Stimulated activated CD8-positive, alpha-beta memory T cell treated with anti-CD3 and anti-CD28 coated beads, Interleukin-15, amount 100 ng/mL, for 4 hours (primary cell): ENCODE data around the gene TXNDC17.
"Not testable (repeated sequence)": the region's sequence is repeated elsewhere in the genome, so short reads cannot be mapped to it uniquely, and the experiment has no call there.

Experiments
- DNase-seq, 2 donors: peaks; one replicate each; pipeline ENCODE4 v3.0.0-alpha.2; 2020; ENCODE audit warnings: low read depth in 2 of 2

The TXNDC17 gene

DNA sequence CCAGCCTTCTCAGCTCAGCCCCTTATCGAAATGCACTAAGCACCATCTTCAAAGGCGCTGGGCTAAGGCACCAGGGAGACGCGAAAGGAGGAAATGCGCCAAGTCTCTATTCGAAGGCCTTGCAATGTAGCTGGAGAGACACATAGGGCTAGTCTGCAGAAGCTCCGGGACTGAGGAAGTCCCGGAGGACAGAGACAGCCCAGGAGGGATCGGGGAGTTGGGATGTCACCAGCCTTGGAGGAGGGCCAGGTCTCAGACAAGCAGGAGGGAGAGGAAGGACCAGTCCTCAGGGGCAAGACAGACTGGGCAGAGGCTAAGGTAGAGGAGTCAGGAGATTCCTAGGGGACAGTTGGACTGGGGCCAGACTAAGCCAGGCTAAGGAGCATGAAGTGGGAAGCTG is 19.2 kb downstream of the TXNDC17 start:
- DNase-seq = no peak

DNA sequence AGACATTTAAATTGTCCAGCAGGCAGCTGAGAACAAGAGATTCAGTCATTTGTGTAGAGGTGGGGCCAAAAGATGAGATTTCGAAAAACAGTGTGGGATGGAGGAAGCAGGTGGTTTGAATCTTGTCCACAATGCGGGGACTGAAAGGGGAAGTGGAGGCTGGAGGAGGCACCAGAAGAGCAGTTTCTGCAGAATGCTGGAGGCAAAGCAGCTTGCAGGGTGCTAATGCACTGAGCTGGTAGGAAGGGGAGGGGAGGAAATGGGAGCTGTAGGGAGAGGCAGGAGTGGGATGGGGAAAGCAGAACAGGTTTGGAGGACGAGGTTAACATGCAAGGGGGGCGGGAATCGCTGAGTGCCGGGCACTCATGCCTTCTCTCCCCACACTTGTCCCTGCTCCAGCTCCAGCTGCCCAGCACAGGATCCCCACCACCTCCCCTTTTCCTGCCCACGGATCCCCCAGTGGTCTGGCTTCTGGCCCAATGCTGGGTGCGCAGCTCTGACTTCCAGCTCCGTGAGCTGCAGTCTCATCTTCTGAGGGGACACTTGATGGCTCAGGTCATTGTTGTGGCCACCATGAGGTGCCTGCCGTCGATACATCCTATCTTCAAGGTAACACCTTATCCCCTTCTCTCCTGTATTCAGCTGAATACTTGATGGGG is 20.1 kb downstream of the TXNDC17 start:
- DNase-seq = no peak

DNA sequence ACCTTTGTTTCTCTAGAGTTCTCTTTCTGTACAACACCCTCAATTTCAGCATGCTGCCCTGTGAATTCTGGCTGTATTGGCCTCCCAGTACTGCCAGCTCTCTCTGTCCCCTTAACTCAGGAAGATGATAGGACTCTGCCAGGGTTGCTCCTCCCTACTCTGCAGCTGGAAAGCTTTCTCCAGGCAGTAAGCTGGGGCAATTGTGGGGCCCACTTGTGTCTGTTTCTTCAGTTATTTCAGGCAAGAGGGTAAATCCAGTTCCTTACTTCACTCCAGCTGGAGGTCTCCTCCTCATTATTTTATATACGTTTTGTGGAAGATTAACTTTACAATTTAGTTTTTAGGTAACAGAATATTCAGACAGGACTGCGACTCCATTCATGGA is 20.6 kb downstream of the TXNDC17 start:
- no peak for DNase-seq

DNA sequence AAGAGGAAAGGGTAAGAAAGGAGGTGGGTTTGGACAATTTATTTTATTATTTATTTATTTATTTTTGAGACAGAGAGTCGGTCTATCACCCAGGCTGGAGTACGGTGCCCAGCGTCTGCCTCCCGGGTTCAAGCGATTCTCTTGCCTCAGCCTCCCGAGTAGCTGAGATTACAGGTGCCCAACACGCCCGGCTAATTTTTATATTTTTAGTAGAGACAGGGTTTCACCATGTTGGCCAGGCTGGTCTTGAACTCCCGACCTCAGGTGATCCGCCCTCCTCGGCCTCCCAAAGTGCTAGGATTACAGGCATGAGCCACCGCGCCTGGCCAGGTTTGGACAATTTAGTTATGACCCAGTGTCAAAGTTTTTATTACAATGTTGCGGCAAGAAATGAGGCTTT is 22.3 kb downstream of the TXNDC17 start:
- not testable (repeated sequence) for DNase-seq

DNA sequence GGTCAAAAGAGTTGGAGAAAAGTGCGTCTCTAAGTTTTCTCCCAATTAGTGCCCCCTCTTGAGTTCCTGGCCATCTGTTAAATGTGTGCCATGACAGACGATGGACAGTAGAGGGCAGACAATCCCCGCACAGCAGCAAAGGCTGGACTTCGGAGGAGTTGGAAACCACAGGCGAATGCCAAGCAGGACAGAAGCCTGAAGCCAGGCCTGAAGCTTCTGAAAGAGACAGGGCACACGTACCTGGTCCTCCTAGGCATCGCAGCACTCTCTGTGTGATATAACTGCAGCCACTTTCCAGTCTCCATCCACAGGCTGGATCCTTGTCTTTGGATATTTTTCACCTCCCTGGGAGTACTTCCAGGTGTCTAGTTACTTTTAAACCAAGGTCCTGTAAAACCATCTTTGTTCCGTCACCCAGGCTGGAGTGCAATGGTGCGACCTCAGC is 25.2 kb downstream of the TXNDC17 start:
- no peak for DNase-seq

DNA sequence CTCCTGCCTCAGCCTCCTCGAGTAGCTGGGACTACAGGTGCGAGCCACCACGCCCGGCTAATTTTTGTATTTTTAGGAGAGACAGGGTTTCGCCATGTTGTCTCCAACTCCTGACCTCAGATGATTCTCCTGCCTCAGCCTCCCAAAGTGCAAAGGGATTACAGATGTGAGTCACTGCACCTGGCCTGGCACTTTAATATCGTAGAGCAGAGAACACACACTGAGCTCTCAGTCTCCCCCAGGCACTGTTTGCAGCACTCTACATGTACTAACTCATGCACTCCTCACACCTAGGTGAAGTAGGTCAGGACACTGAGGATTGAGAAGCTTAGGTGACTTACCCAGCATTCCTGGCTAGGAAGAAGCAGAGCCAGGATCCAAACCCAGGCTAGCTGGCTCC is 25.7 kb downstream of the TXNDC17 start:
- DNase-seq = no peak

DNA sequence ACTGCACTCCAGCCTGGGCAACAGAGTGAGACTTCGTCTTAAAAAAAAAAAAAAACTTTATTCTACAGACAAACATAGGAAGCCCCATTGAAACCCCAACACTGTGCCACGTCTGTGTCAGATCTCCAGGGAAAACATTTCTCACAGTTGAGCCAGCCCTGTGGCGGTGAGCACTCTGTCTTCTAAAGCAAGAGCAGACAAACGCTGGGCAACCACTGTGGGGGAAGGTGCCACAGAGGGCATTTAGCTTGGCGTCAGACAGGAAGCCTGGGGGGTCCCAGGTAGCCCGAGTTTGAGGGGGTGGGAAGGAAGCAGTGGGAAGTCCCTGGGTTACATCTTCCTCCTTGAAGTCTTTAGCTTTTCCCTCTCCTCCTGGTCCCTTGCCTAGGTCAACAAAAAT is 26.7 kb downstream of the TXNDC17 start:
- DNase-seq = no peak

DNA sequence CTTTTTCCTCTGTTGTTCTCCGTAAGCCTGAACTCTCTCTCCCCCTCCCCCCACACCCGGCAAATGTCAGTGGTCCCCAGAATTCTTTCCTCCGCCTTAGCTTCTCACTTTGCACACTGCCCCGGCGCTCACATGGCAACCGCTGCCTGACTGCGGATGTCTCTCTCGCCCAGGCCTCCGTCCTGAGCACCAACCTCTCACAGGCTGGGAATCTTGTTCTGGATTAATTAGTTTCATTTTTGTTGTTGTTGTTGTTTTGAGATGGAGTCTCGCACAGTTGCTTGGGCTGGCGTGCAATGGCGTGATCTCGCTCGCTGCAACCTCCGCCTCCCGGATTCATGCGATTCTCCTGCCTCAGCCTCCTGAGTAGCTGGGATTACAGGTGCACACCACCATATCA is 27.4 kb downstream of the TXNDC17 start:
- DNase-seq = no peak

DNA sequence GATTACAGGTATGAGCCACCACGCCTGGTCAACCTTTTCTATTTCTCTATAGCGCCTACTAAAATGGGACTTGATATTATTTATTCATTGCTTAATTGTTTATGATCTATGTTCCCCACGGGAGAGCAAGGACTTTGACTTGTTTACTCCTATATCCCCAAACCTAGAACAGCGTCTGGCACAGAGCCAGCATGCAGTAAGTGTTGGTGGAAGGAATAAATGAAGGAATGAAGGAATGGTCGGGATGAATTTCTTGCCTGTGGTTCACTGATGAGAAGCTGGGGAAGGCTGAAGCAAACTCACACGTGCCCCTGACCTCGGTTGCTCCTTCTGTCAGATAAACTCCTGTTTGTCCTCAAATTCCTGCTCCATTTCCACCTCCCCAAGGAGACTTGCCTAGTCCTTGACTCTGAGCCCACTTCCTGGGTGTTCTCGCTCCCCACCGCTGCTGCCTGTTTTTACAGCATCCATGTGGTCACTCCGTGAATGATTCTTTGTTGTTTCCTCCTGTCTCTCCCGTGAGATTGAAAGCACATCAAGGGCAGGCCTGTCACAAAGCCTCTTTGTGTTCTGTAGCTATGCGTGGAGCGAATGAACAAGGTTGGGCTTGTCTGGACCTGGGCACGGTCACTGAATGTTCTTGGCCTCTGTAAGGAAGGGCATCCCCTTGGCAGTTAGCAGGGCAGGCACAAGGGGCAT is 28.0 kb downstream of the TXNDC17 start:
- no peak for DNase-seq

DNA sequence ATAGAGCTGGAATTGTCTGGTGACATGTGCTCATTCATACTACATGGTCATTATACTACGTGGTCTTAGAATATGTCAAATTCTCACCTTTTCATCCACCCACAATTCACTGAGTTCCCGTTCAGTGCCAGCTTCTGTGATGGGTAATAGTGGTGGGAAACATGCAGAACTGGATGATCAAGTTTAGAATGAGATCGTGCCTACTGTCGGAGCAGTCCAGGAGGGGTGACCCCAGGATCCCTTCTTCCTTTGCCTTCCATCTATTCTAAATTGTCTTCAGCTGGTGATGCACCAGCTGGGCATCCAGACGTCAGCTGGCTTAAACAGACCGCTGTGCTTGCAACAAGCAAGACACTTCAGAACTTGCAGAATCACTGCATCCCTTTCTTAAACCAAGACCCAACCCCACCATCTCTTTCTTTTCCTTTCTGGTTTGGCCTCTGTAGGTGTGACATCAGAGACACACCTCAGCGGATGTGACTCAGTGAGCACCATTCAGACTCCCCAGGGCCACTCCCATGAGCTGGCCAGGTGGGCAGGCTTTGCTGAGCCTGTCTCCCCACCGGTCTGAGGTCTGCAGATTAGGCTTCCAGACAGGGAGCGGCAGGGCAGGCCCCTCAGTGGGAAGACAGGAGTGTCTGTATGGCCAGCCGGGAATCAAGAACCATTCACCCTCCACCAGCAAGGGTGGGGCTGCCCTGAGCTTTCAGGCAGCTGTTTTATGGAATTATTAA is 28.8 kb downstream of the TXNDC17 start:
- DNase-seq = no peak

DNA sequence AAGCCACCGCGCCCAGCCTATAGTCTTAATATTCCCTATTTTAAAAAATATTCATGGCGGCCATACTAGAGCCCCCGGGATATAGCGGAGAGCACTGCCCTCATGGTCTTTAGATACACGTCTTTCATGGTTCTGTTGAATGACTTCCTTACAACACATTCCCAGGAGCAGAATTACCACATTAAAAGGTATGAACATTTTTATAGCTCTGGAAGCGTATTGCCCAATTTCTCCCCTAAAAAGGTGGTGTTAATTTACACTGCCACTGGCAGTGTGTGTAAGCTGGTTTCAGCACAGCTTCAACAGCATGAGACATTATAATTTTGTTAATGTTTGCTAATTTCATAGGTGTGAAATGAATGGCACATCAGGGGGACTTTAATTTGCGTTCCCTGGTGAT is 29.7 kb downstream of the TXNDC17 start:
- no peak for DNase-seq

DNA sequence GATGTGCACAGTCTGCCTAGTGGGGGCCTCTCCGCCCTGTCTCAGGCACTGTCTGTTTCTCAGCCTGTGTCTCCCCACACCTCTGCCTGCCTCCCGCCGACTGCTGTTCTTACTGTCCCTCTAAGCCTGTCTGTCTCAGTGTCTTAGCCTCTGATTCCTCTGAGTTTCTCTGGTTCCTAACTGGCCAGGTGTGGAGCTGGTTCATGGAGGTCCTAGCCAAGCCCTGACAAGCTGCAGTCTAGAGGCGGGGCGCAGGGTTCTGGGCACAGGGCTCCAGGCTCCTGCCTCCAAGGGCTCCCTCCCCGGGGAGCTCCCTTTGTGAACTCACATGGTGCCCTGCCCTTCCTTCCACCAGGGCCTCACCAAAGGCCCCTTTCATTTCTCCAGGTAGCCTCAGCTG is 30.1 kb downstream of the TXNDC17 start:
- no peak for DNase-seq

DNA sequence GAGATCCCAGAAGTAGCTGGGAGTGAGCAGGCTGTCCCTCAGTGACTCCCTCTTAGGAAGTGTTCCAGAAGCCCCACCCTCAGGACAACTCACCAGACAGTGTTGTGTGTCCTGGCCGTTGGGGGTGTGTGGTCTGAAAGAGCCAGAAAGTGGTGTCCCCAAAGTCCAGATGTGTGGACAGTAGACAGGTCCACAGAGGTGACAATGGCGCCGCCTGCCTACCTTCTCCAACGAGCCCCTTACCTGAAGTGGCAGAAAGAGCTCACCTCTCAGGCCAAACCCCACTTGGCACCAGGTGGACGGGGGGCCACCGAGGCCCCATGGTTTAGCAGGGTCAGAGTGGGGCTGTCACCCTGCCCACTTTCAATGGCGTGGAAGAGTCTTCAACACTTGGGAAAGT is 30.6 kb downstream of the TXNDC17 start:
- no peak for DNase-seq

DNA sequence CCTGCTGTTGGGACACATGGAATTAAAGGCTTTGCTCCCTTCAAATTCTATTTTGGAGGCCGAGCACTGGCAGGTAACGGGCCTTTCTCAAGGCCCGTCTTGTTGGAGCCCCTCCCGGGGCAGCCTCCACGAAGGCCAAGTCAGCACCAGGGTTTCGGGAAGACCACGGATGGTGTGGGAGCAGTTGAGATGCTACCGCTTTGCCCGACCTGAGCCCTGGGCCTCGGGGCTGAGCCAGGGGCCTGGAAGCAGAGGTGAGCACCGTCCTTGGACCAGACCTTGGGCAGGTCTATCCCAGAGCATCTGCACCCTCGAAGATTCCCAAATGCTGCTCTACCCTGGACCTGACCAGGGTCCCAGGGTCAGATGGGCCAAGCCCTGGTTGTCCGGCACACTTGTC is 33.7 kb downstream of the TXNDC17 start:
- DNase-seq = no peak

DNA sequence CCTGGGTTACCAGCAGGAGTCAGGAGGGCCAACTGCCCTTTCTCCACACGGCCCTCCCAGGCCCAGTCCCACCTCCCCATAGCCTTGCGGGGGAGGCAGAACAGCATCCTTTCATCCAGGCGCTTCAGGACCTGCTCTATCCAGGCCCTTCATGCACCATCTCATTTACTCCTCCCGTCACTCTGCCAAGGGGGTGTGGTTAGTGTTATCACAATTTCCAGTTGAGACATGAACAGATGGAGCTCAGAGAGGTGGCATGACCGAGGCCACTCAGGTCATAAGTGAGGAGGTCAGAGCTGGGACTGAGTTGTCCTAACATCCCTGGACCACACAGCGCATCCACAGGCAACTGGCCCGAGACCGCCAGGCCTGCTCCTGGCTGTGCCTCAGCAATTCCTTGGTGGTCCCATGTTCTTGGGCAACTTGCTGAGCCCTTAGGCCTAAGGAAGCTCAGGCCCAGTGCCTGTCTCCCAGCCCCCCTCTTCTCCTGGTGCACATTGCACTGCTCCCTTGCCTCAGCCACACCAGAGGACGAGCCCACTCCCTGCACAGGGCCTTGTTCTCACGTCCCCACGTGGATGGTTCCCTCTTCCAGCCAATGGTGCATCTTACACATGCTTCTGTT is 34.5 kb downstream of the TXNDC17 start:
- no peak for DNase-seq

DNA sequence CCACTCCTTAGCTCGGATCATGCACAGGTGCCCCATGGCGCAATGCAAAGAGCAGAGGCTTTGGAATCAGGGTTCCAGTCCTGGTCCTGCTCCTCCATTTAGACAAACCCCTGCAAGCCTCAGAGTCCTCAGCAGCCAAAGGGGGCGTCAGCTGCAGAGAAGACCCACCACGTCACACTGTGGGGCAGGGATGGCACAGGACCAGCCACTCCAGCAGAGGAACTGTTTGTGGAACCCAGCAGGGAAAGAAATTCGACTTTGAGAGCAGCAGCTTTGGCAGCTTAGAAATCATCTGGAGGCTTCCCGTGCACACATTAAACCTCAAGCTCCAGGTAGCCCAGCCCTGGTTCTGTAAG is 35.9 kb downstream of the TXNDC17 start:
- no peak for DNase-seq

DNA sequence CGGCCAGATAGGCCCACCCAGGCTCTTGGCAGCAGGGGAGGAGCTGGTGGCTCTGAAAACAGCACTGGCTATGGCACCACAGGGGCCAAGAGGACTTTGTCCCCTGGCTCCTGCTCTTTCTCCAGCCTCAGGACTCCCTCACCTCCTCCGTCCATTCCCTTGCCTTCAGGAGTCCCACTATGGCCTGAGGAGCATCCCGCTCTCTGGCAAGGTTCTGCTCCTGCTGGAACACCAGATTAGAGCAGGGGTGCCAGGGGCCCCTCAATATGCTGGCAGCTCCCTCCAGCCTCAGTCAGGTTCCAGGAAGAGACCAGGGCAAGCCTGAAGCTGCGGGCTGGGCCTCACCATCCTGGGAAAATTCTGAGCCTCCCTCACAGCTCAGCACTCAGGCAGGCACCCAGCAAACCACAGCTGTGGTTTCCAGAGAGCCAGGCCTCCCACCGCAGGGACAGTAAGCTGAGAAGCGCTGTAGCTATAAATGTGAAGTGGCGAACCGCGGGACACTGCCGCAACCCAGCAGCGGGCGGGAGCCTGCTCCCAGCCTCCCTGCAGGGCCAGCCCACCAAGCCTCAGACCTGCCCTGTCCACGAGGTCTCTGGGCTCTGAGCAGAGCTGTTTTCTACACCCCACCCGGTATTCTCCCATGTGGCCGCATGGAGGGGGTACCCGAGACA is 36.4 kb downstream of the TXNDC17 start:
- no peak for DNase-seq

DNA sequence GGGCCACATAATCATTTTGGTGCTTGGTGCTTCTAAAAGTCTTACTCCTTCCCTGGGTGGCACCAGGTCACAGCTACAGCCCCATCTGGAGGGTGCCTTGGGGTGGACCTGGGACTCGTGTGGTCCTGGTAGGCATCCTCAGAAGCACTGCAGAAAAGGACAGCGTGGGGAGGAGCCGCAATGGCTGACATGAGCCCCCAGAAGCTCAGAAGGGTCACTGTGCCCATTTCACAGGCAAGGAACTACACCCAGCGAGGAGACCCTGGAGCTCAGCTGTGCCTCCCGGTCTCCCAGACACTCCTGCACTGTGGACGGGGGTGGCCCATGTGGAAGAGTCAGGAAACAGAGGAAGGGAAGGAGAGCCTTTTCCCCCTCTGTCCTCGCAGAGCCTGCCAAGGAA is 37.1 kb downstream of the TXNDC17 start:
- no peak for DNase-seq

DNA sequence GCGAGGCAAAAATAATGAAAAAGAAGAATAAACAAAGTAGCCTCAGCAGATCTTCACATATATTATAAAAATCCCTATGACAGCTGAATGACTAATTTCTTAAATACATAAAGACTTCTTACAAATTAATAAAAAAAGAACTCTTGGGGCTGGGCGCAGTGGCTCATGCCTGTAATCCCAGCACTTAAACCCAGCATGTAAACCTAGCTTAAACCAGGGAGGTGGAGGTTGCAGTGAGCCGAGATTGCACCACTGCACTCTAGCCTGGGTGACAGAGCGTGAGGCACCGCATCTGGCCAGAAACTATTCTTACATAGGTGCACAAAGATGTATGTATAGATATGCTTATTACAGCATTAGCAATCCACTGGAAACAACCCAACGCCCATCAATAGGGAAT is 38.4 kb downstream of the TXNDC17 start:
- DNase-seq = no peak

DNA sequence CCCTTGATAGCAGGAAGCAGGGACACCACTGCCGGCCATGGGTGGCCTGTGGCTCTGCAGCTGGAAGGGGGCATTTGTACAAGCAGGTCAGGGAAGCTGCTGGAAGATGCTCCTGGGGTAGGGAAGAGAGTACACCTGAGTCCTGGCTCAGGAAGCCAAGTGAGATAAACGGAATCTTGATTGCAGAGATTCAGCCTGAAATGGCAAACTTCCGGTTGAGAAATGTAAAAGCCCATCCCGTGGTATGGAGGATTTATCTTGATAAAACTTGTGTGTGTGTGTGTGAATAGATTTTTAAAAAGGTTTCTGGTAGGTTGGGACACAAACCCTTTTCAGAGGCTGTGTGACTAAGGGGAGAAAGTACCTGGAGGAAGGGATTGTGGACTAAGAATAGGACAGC is 40.3 kb downstream of the TXNDC17 start:
- no peak for DNase-seq

DNA sequence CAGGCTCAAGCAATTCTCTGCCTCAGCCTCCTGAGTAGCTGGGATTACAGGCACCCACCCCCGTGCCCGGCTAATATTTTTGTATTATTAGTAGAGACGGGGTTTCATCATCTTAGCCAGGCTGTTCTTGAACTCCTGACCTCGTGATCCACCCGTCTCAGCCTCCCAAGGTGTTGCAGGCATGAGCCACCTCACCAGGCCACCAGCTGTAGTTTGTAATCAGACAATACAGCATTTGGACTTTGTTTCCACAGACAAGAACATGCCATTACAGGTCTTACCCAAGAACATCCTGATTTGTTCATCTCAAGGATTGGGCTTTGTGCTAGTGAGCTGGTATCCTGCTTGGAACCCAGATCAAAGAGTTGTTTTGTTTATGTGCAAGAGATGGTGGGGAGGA is 40.8 kb downstream of the TXNDC17 start:
- DNase-seq = no peak

DNA sequence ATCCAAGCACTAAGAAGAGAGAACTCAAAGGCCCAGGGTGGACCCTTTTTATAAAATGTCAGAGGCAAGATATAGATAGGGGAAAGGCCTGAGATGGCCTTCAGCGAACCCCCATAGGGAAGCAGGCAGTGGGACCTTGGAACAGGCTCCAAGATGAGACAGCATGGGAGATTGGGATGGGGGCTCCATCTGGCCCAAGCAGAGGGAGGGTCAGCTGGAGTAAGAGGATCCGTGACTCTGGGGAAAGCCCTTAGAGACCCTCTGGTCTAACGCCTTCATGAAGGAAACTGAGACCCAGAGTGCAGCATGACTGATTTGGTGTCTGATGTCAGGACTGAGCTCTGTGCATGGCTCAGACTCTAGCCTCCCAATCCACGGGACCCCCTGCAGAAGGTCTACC is 41.5 kb downstream of the TXNDC17 start:
- DNase-seq = no peak
